ENCODE measurements around the gene ZFYVE28. TPM values are rescaled to one million over a fixed set of nuclear protein-coding genes. Genes with fewer than 3 reads are reported as not detected.

The ZFYVE28 gene
- total RNA-seq, 3 donors from 2014 or later (not counting 1 experiment from before 2014, with no cell fraction given) = 85.4 to 107 (median 104) TPM

DNA sequence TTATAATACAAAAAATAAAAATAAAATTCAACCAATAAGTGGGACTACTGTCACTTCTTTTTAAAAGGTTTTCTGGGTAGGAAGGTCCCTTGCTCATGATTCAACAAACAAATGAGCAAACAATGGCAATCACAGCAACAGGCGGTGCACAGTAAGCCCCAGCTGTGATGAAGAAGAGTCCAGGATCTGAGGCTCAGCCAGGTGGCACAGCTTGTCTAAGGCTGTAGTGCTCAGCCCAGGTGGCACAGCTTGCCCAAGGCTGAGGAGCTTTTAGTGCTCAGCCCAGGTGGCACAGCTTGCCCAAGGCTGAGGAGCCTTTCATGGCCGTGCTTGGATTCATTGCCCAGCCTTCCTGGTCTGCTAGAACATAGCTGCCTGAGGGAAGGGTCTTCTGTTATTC lies 75.0 kb downstream of the ZFYVE28 start:
- no peak for ATAC-seq
- no peaks in the 10 kb centered on the region for H3K9me3 ChIP-seq (ENCODE audit: control insufficient read depth, insufficient read depth, low read length)
- no peaks in the 10 kb centered on the region for H3K27me3 ChIP-seq (ENCODE audit: control insufficient read depth, insufficient read depth, low read length)
- Mint-ChIP-seq H3K27ac (peak overlapping the region; percentile 17 to 64), H3K27me3 (ENCODE audit: low read depth in 2 of 2) (no peaks in the 10 kb centered on the region), H3K4me3 (no peak overlapping the region), H3K4me1 (peaks cover 14 to 23% of the 10 kb centered on the region in 2 donors), H3K9me3 (peaks cover 0 to 3% of the 10 kb centered on the region in 2 donors), H3K36me3 (no peaks in the 10 kb centered on the region)
- no peaks in the 10 kb centered on the region for H3K4me1 ChIP-seq (ENCODE audit: control insufficient read depth, insufficient read depth, low read length)
- TF ChIP-seq, protein P1, sequence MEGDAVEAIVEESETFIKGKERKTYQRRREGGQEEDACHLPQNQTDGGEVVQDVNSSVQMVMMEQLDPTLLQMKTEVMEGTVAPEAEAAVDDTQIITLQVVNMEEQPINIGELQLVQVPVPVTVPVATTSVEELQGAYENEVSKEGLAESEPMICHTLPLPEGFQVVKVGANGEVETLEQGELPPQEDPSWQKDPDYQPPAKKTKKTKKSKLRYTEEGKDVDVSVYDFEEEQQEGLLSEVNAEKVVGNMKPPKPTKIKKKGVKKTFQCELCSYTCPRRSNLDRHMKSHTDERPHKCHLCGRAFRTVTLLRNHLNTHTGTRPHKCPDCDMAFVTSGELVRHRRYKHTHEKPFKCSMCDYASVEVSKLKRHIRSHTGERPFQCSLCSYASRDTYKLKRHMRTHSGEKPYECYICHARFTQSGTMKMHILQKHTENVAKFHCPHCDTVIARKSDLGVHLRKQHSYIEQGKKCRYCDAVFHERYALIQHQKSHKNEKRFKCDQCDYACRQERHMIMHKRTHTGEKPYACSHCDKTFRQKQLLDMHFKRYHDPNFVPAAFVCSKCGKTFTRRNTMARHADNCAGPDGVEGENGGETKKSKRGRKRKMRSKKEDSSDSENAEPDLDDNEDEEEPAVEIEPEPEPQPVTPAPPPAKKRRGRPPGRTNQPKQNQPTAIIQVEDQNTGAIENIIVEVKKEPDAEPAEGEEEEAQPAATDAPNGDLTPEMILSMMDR (IDR thresholded peaks at IDR 0.05) = no peak
- no peak for DNase-seq
- no peak overlapping the region for H3K27ac ChIP-seq (ENCODE audit: low read length)
- WGBS (ENCODE audit: insufficient coverage) = 94% methylated on average over 2 of the region's 2 CpGs
- intact Hi-C loops (cut with micrococcal nuclease) = no loop called here
- H3K36me3 ChIP-seq (ENCODE audit: control insufficient read depth, insufficient read depth, low read length) = no peaks in the 10 kb centered on the region
- no peak overlapping the region for H3K4me3 ChIP-seq (ENCODE audit: low read length)

GRCh38 chr4:2341911-2342652 lies 76.4 kb downstream of the ZFYVE28 start:
- DNase-seq (no peak), ATAC-seq (no peak)
- Mint-ChIP-seq H3K27ac (no peak overlapping the region), H3K4me1 (peaks cover 14 to 19% of the 10 kb centered on the region in 2 donors), H3K27me3 (ENCODE audit: low read depth in 2 of 2) (no peaks in the 10 kb centered on the region), H3K9me3 (peaks cover 0 to 3% of the 10 kb centered on the region in 2 donors), H3K4me3 (no peak overlapping the region), H3K36me3 (no peaks in the 10 kb centered on the region)
- no peaks in the 10 kb centered on the region for H3K36me3 ChIP-seq (ENCODE audit: control insufficient read depth, insufficient read depth, low read length)
- no peak overlapping the region for H3K27ac ChIP-seq (ENCODE audit: low read length)
- H3K9me3 ChIP-seq (ENCODE audit: control insufficient read depth, insufficient read depth, low read length) = no peaks in the 10 kb centered on the region
- TF ChIP-seq, protein P1 (IDR thresholded peaks at IDR 0.05) = no peak
- intact Hi-C loops (cut with micrococcal nuclease) = no loop called here
- no peaks in the 10 kb centered on the region for H3K4me1 ChIP-seq (ENCODE audit: control insufficient read depth, insufficient read depth, low read length)
- no peak overlapping the region for H3K4me3 ChIP-seq (ENCODE audit: low read length)
- no peaks in the 10 kb centered on the region for H3K27me3 ChIP-seq (ENCODE audit: control insufficient read depth, insufficient read depth, low read length)
- WGBS (ENCODE audit: insufficient coverage) = 92% methylated on average over 16 of the region's 16 CpGs

DNA sequence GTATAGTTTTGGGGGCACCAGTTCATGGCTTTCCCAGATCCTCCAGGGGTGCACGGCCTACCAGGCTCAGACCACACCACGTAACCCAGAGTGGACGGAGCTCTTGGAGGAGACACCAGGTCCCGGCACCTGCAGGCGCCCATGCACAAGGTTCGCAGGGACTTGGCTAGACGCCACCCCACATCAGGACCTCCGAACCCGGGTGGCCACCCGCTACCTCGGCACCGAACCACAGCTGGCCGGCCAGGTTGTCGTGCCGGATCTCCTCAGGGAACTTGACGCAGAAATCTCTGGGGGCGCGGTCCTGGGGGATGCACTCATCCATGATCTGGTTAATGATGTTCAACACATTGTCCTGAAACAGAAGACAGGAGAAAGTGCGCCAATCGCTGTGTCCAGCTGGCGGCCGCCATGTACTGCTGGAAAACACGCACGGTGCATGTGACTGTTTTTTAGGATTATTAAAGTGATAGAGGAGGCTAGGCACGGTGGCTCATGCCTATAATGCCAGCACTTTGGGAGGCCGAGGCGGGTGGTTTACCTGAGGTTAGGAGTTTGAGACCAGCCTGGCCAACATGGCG lies 77.1 kb downstream of the ZFYVE28 start:
- Mint-ChIP-seq H3K4me3 (no peak overlapping the region), H3K27me3 (ENCODE audit: low read depth in 2 of 2) (no peaks in the 10 kb centered on the region), H3K36me3 (peaks cover 3% of the 10 kb centered on the region), H3K4me1 (peaks cover 12 to 14% of the 10 kb centered on the region in 2 donors), H3K9me3 (no peaks in the 10 kb centered on the region), H3K27ac (no peak overlapping the region)
- Histone ChIP-seq H3K4me1 (ENCODE audit: control insufficient read depth, insufficient read depth, low read length) (no peaks in the 10 kb centered on the region), H3K27me3 (ENCODE audit: control insufficient read depth, insufficient read depth, low read length) (no peaks in the 10 kb centered on the region), H3K9me3 (ENCODE audit: control insufficient read depth, insufficient read depth, low read length) (no peaks in the 10 kb centered on the region), H3K27ac (ENCODE audit: low read length) (no peak overlapping the region), H3K4me3 (ENCODE audit: low read length) (no peak overlapping the region), H3K36me3 (ENCODE audit: control insufficient read depth, insufficient read depth, low read length) (no peaks in the 10 kb centered on the region)
- 96% methylated on average over 27 of the region's 28 CpGs for WGBS (ENCODE audit: insufficient coverage)
- DNase-seq = peak in 1 of 2 donors; percentile 3
- TF ChIP-seq, protein P1 (IDR thresholded peaks at IDR 0.05) = no peak
- ATAC-seq = no peak
- intact Hi-C loops (cut with micrococcal nuclease) = no loop called here

Data from natural killer cell (primary cell).